Raji (cell line): ENCODE results near the gene ATP4B.

Experiments used
- POLR2A ChIP-seq: IDR thresholded peaks from 2 replicates; pipeline ENCODE4 v1.6.1; 2011; ENCODE audit warnings: low read depth, low read length, control low read depth; ENCODE audit not compliant: insufficient read depth

The ATP4B gene

DNA sequence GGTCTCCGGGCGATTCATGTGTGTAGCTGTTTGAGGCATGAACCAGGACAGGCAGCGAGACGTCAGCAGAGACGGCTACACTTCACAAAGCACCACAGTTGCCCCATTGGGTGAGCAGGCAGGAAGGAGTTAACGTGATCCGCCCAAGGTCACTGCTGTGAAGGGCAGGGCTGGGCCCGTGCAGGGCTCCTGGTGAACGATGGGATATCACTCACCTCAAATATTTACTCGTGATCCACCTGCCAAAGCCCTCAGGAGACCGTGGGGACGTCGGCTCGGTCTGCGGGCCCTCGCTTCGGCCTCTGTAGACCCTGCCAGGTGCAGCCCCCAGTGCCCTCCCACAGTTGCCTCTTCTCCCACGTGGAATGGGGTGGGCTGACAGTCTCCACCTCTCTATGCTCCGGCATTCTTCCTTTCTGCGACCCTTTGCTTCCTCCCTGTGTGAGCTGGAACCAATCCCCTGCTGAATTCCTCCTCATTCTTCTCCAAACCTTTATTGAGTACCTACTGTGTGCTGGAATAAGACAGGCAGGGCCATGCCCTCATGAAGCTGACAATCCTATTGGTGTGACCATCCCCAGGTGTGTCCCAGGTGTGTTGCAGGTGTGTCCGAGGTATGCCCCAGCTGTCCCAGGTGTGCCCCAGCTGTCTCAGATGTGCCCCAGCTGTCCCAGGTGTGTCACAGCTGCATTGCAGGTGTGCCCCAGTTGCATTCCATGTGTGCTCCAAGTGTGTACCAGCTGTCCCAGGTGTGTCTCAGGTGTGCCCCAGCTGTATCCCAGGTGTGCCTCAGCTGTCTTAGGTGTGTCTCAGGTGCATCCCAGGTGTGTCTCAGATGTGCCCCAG is 7.0 kb upstream of the ATP4B start:
- TF ChIP-seq POLR2A, result no peak

DNA sequence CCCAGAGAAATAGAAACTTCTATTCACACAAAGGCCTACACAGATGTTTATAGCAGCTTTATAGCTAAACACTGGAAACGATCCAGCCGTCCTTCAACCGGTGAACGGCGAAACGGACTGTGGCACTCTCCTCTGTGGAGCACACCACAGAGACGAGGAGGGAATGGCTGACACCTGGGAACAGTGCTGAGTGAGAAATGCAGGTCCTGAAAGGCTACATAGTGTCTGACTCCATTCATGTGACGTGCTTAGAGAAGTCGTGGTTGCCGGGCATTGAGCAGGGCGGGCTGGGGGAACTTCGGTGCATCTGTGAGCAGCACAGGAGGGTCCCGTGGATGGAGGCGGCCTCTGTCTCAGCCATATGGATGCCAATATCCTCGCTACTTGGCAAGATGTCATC is 5.9 kb upstream of the ATP4B start:
- TF ChIP-seq POLR2A, result no peak

DNA sequence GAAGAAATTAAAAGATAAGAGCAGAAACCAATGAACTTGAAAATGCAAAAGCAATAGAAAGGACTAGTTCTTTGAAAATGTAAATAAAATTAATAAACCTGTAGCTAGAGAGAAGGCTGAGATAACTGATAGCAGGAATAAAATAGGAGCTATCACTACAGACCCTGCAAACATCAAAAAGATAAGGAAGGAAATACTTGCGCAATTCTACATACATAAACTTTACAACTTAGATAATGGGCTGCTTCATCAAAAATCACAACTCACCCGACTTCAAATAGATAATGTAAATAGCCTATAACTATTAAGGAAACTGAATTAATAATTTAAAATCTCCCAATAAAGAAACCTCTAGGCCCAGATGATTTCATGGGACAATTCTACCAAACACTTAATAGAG is 3.5 kb upstream of the ATP4B start:
- TF ChIP-seq POLR2A, result no peak

- TF ChIP-seq POLR2A, result no peak
These were observed 2.1 kb upstream of the ATP4B start for GRCh38 chr13:113660066-113660465.

DNA sequence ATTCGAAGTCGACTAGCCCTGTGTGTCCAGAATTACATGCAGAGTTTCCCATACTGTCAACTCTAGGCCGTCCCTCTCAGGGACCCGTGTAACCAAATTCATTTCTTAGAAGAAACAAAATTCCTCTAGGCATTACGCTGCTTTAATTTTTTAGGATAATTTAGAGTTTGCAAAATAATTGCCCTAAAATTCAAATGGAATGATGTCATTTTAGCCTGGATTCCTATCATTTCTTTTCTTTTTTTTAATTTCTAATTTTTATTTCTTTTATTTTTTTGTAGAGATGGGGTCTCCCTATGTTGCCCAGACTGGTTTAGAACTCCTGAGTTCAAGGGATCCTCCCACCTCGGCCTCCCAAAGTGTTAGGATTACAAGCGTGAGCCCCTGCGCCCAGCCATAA is 1.3 kb upstream of the ATP4B start:
- no peak for TF ChIP-seq POLR2A

GRCh38 chr13:113658836-113659235 is 838 bp upstream of the ATP4B start:
- TF ChIP-seq POLR2A, result no peak

GRCh38 chr13:113656831-113657671 is 947 bp downstream of the ATP4B start:
- no peak for TF ChIP-seq POLR2A

GRCh38 chr13:113656003-113656588 is 1.9 kb downstream of the ATP4B start:
- TF ChIP-seq POLR2A, result no peak

DNA sequence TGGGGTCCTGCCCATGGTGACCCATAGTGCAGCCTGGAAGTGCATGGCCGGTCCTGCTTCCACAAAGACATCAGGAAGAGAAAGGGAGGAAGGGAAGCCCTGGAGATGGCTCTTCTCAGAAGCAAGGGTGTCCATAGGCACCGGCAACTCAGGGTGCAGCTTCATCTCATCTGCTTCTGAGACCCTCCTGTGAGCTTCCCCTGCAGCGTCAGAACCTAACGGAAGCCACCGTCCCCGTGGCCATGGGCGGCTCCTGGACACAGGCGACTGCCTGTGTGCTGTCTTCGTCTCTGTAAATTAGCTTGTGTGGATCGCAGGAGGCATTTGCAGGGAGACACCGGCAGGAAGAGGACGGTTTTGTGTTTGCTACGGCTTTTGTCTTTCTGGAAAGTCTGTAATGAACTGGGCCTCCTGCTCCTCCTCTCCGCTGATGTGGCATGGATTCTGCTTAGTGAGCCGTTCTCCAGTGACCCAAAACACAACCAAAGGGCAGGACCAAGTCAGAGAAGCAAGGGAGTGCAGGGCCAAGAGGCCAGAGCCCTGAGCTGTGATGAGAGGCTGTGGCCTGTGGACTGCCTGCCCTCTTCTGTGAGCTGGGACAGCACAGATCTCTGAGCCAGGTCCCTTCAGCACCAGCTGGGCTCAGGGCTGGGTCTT is 2.5 kb downstream of the ATP4B start:
- no peak for TF ChIP-seq POLR2A

- TF ChIP-seq POLR2A, result no peak
These were observed 3.2 kb downstream of the ATP4B start for GRCh38 chr13:113654591-113655345.

DNA sequence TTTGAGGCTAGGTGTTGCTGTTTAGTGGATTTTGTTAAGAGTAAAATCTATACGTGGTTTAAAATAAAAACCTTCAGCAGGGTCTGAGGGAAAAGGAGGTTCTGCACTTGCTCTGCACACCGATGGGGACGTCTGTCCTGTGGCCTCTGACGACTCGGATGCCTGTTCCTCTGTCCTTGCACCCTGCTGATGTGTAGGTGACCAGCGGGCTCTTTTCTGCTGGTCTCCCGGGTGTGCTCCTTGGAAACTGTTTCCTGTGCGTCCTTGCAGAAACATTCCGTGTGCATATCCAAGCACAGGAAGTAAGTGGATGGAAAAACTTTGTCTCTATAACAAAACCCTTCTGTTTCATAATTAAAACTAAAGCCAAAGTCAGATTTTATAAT is 3.8 kb downstream of the ATP4B start:
- no peak for TF ChIP-seq POLR2A

GRCh38 chr13:113653264-113654174 is 4.5 kb downstream of the ATP4B start:
- TF ChIP-seq POLR2A, result no peak

- TF ChIP-seq POLR2A, result no peak
These were observed 5.4 kb downstream of the ATP4B start for GRCh38 chr13:113652404-113653263.
